ENCODE results near the gene MTHFD1L. TPM values are rescaled to one million over a fixed set of nuclear protein-coding genes. Genes with fewer than 3 reads are reported as not detected.

The MTHFD1L gene
- total and polyA plus RNA-seq, 9 of the 15 experiments (the other 6 are each of a cell fraction or from before 2014, with no cell fraction given) = 20.9 to 128 (median 61.0) TPM

DNA sequence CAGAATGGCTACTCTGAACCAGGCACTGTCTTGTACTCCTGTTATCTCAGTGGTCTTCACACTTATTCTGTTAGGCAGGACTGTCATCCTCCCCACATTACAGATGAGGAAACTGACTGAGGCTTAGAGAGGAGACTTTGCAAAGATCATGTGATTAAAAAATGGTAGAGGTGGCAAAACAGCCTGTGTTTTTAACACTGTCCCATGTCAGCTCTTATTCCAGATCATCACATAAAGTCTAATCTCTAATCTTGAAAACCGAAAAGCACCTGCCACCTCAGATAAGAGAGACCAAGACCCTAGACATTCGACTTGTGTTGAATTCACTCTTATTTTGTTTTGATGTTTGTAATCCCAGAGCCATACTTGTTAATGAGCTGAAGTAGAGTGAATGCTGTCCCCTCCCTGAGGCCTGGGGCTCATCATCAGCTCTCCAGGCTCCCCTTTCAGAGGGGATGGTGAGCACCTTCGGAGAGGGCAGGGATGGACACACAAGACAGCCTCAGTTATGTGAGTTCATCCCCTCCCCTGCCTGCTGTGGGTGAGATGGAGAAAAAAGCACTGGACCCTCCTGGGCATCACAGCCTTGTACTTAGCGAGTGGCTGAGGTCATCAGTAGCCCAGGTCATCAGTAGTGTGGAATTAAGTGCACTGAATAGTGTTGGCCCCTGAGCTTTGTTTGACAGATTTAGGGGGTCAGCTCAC, 30.6 kb downstream of the MTHFD1L start:
- Histone ChIP-seq H3K9me1 (ENCODE audit: control insufficient read depth, insufficient read depth, low read length) (peaks cover 4% of the 10 kb centered on the region), H3K36me3 (ENCODE audit: control insufficient read depth, insufficient read depth, low read length) (peaks cover 70% of the 10 kb centered on the region), H4K20me1 (replicated peaks; ENCODE audit: control insufficient read depth, insufficient read depth, low read length) (peaks cover 9% of the 10 kb centered on the region; the same call in 1 of the 2 replicates), H3K27me3 (ENCODE audit: control insufficient read depth in 2 of 2, insufficient read depth in 2 of 2, low read length in 2 of 2) (no peaks in the 10 kb centered on the region), H3K27ac (ENCODE audit: extremely low read depth, low read depth, low read length) (no peak overlapping the region), H3K9ac (ENCODE audit: insufficient read depth in 1 of 2, low read depth in 2 of 2, low read length in 2 of 2) (no peak overlapping the region), H3K9me3 (replicated peaks; ENCODE audit: control insufficient read depth, insufficient read depth, low read depth, low read length) (no peaks in the 10 kb centered on the region), H3K4me1 (replicated peaks in 1 of 2; ENCODE audit: control insufficient read depth in 2 of 2, insufficient read depth in 2 of 2, low read length in 2 of 2) (peaks cover 8 to 19% of the 10 kb centered on the region in 2 experiments; a peak in 3 of 5 replicates), H3K79me2 (ENCODE audit: control insufficient read depth, insufficient read depth, low read length) (peaks cover 6% of the 10 kb centered on the region; the same call in 1 of the 3 replicates), H3K4me2 (ENCODE audit: insufficient read depth, low read length) (no peak overlapping the region), H3K4me3 (no peak overlapping the region), H2AFZ (ENCODE audit: low read depth, low read length) (no peak overlapping the region)
- intact Hi-C loops (cut with micrococcal nuclease) = no loop called here
- no TSS peak for BruUV-seq (replicated peaks)
- no peak for ATAC-seq
- TF ChIP-seq TAL1 (IDR thresholded peaks at IDR 0.05) (0 out of 2 replicates have a peak, but pooled peaks have one; percentile 9), JUNB (CRISPR knock-in tag; conservative IDR thresholded peaks at IDR 0.05) (no peak), PRPF4 (IDR thresholded peaks at IDR 0.05; ENCODE audit: insufficient read depth, low read depth, low read length, poor library complexity, severe bottlenecking) (no peak), SMARCC2 (IDR thresholded peaks at IDR 0.05; ENCODE audit: low read depth) (no peak), CBFA2T3 (IDR thresholded peaks at IDR 0.05) (0 out of 2 replicates have a peak, but pooled peaks have one; percentile 22), BCOR (IDR thresholded peaks at IDR 0.05) (no peak), MEIS2 (IDR thresholded peaks at IDR 0.05; ENCODE audit: partially characterized antibody) (no peak), BRD9 (IDR thresholded peaks at IDR 0.05; ENCODE audit: low read depth, partially characterized antibody) (no peak)
- TF ChIP-seq, protein P1, sequence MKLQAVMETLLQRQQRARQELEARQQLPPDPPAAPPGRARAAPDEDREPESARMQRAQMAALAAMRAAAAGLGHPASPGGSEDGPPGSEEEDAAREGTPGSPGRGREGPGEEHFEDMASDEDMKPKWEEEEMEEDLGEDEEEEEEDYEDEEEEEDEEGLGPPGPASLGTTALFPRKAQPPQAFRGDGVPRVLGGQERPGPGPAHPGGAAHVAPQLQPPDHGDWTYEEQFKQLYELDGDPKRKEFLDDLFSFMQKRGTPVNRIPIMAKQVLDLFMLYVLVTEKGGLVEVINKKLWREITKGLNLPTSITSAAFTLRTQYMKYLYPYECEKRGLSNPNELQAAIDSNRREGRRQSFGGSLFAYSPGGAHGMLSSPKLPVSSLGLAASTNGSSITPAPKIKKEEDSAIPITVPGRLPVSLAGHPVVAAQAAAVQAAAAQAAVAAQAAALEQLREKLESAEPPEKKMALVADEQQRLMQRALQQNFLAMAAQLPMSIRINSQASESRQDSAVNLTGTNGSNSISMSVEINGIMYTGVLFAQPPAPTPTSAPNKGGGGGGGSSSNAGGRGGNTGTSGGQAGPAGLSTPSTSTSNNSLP (IDR thresholded peaks at IDR 0.05; ENCODE audit: borderline replicate concordance, low read depth, low read length) = no peak
- TF ChIP-seq, protein P2, sequence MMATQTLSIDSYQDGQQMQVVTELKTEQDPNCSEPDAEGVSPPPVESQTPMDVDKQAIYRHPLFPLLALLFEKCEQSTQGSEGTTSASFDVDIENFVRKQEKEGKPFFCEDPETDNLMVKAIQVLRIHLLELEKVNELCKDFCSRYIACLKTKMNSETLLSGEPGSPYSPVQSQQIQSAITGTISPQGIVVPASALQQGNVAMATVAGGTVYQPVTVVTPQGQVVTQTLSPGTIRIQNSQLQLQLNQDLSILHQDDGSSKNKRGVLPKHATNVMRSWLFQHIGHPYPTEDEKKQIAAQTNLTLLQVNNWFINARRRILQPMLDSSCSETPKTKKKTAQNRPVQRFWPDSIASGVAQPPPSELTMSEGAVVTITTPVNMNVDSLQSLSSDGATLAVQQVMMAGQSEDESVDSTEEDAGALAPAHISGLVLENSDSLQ (IDR thresholded peaks at IDR 0.05) = peak; percentile 21; the same call in 1 of the 2 replicates
- TF ChIP-seq, protein P3, sequence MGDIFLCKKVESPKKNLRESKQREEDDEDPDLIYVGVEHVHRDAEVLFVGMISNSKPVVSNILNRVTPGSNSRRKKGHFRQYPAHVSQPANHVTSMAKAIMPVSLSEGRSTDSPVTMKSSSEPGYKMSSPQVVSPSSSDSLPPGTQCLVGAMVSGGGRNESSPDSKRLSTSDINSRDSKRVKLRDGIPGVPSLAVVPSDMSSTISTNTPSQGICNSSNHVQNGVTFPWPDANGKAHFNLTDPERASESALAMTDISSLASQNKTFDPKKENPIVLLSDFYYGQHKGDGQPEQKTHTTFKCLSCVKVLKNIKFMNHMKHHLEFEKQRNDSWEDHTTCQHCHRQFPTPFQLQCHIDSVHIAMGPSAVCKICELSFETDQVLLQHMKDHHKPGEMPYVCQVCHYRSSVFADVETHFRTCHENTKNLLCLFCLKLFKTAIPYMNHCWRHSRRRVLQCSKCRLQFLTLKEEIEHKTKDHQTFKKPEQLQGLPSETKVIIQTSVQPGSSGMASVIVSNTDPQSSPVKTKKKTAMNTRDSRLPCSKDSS (IDR thresholded peaks at IDR 0.05; ENCODE audit: low read depth, partially characterized antibody) = no peak
- TF ChIP-seq, protein P4, sequence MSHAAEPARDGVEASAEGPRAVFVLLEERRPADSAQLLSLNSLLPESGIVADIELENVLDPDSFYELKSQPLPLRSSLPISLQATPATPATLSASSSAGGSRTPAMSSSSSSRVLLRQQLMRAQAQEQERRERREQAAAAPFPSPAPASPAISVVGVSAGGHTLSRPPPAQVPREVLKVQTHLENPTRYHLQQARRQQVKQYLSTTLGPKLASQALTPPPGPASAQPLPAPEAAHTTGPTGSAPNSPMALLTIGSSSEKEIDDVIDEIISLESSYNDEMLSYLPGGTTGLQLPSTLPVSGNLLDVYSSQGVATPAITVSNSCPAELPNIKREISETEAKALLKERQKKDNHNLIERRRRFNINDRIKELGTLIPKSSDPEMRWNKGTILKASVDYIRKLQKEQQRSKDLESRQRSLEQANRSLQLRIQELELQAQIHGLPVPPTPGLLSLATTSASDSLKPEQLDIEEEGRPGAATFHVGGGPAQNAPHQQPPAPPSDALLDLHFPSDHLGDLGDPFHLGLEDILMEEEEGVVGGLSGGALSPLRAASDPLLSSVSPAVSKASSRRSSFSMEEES (CRISPR knock-in tag; IDR thresholded peaks at IDR 0.05) = peak; percentile 85
- CTCF ChIA-PET (ENCODE audit: low intra/inter-chr PET ratio) = no interaction called here
- no peak for FAIRE-seq
- WGBS (ENCODE audit: insufficient coverage, low coverage, missing lambda C conversion rate) = 47% methylated on average over 4 of the region's 4 CpGs
- no peak for DNase-seq (ENCODE audit: extremely low read depth in 1 of 4, low spot score in 3 of 4)
- POLR2A ChIA-PET = interaction anchor here (1.5 kb wide), 1 partner anchor 10 kb away, joined by 4 read pairs; no protein-coding TSS in a partner anchor
- in situ Hi-C loops (cut with MboI) = no loop called here

All from K562 (cell line).